GM21717 (cell line): ENCODE results near the gene CMC2.
A peak's percentile ranks its signal among the peaks of the same experiment; 100 is the strongest.

Source experiments
- ATAC-seq: cut with Tn5 transposase; IDR thresholded peaks from one replicate; pipeline ENCODE4 v1.9.1; 2021; ENCODE audit warnings: mild to moderate bottlenecking, moderate library complexity; ENCODE audit not compliant: unreplicated experiment

CMC2 gene

DNA sequence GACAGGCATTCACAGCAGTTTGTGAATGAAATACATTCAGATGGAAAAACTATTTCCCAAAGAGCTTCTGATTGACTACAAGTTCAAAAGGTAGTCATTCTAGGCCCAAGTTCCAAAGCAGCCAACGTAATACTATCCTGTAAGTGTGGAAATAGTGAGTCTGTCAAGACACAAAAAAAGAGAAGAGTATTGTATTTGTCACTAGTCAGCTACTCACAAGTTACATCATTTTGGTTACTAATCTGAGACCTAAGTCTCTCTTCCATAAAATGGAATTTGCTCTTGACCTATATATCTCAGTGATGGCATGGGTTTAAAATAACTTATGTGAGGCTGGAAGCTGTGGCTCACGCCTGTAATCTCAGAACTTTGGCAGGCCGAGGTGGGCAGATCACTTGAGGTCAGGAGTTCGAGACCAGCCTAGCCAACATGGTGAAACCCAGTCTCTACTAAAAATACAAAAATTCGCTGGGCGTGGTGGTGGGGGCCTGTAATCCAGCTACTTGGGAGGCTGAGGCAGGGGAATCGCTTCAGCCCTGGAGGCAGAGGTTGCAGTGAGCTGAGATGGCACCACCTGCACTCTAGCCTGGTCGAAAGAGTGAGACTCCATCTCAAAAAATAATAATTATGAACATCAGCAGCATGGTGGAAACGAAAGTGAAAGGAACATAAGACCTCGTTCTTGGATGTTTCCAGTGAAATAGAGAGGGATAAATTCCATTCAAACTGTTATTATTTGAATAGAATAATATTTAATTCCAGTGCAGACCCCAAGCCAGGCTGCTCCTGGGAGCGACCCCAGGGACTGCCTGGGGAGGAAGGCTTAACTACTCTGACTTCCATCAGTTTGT, 2.9 kb downstream of the CMC2 start:
- ATAC-seq, result no peak

DNA sequence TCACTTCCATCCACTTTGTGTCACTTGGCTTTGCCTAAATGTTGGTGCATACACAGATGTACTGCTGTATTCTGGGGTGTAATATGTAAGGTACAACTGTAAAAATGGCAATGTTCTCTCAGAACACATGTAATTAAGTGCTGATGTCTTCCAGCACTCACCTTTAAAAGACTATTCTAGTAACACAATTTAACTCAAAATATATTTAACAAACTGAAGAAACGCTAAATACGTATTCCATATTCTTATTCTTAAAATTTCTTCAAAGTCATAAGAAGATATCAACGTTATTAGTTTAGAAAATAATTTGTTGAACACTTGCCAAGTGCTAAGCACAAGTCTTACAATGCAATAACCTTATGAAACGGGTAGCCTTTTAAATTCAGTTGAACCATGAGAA, 3.6 kb downstream of the CMC2 start:
- ATAC-seq, result no peak

DNA sequence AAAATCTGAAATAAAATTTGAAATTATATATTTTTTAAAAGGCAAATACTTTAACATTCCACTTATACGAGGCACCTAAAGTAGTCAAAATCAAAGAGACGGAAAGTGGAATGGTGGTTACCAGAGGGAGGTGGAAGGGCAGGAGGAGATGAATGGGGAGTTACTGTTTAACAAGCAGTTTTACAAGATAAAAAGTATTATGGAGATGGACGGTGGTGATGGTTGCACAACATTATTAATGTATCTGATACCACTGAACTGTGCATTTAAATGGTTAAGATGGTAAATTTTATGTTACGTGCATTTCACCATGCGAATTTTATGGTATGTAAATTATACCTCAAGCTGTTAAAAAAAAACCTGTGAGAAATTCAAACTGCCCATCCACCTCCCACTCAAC, 5.4 kb downstream of the CMC2 start:
- ATAC-seq, result no peak

DNA sequence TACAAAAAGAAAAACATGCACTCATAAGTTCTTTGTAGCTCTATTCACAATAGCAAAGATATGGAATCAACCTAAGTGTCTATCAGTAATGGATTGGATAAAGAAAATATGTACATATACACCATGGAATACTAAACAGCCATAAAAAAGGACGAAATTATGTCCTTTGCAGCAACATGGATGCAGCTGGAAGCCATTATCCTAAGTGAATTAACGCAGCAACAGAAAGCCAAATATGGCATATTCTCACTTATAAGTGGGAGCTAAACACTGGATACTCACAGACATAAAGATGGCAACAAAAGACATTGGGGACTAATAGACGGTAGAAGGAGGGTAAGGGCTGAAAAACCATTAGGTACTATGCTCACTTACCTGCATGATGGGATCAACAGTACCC, 5.8 kb downstream of the CMC2 start:
- no peak for ATAC-seq

DNA sequence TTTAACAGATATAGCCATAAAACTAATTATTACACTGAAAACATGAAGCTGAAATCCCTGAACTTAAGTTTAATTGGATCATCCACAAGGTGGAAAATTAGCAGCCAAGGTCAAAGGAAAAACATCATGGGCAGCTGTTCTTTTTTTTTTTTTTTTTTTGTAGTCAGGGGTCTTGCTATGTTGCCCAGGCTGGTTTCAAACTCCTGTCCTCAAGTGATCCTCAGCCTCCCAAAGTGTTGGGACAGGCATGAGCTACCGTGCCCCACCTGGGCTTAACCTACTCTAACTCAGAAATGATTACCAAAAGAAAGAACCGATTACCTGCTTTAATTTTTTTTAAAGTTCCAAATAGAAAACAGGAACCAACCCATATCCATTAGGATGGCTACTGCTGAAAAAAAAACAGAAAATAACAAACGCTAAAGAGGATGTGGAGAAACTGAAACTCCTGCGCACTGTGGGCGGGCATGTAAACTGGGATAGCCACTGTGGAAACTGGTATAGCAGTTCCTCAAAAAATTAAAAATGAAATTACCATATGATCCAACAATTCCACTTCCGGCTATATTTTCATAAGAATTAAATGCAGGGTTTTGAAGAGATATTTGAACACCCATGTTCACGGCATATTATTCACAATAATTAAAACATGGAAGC, 8.6 kb downstream of the CMC2 start:
- no peak for ATAC-seq

DNA sequence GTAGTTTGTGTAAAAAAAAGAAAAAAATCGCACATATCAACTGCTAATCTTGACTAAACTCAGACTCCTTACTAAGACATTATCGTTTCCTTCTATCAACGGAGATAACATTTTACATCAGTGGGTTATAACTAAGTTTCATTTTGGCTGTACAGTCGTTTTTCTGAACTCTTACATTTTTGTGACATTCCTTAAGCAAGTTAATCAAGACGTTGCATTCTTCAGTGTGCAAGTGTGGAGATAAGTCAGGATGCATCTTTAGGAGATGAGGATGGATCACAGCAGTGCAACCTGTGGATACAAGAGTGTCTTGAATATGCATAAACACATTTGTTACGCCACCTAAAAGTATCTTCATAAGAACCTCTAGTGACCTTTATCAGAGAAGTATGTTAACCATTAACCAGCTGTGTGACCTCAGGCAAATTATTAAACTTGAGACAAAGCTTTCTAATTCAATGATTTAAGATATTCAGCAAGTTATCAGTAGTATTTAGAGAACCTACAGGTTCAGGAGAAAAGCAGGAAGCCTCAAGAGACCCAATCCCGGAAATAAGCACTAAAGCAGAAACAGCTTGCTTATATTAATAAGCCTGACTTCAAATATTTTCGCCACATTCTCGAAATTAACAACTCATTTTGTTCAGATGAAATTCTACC, 9.4 kb downstream of the CMC2 start:
- ATAC-seq, result peak; percentile 47

DNA sequence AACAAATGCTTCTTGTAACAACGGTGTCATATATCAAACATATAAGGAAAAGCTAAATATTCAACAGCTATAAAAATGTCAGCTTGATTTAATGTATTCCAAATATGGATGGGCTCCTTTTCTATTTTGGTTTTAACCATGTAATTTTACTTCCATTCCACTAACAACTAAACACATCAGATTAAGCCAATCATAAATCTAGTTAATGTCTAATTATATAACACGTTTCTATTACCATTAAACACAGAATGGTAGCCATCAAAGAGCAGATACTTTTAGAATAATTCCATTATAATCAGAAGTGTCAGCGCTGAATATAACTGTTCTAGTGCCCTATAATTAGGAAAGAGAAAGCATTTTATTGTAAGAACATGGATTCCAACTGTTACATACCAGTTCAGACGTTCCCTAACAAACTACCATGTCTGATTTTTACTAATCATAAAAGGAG, 10.0 kb downstream of the CMC2 start:
- peak; percentile 28 for ATAC-seq

DNA sequence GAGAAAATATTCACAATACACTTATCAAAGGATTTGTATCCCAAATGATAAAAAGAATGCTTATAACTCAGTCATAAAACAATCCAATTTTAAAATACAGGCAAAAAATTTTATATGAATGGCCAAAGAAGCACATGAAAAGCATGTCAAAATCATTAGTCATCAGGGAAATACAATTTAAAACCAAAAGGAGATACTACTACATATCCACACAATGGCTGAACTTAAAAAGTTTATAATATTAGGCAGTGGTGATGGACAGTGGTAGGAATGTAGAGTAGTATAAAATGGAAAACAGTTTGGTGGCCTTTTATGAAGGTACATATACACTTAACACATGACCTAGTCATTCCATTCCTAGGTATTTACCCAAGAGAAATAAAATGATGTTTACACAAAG, 12.2 kb downstream of the CMC2 start:
- no peak for ATAC-seq

DNA sequence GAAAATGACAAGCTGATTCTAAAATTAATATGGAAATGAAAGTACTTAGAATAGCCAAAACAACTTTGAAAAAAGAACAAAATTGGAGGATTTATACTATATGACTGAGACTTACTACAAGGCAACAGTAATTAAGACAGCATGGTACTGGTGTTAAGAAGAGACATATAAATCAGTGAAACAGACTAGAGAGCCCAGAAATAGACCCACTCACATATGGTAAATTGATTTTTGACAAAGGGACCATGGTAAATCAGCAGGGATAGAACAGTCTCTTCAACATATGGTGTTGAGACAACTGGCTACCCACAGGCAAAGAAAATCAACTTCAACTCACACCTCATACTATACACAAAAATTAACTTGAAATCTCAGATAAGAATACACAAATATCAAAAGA, 12.9 kb downstream of the CMC2 start:
- no peak for ATAC-seq

DNA sequence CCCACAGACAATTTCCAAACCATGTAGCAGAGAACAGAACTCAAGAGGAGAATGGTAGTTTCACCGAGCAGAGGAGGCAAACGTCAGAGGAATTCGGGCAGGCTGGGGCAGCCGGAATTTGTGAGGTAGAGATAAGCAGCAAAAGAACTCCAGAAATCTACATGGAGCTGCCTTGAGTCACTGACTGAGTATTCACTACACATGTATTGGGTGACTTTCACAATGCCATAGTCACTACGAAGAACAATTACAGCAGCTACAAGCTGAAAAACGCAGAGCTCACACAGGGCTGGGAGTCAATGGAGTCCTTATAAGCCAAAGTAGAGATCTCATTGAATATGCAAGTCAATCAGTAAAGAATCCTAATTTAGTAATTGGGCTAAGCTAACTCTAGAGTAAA, 13.4 kb downstream of the CMC2 start:
- no peak for ATAC-seq

DNA sequence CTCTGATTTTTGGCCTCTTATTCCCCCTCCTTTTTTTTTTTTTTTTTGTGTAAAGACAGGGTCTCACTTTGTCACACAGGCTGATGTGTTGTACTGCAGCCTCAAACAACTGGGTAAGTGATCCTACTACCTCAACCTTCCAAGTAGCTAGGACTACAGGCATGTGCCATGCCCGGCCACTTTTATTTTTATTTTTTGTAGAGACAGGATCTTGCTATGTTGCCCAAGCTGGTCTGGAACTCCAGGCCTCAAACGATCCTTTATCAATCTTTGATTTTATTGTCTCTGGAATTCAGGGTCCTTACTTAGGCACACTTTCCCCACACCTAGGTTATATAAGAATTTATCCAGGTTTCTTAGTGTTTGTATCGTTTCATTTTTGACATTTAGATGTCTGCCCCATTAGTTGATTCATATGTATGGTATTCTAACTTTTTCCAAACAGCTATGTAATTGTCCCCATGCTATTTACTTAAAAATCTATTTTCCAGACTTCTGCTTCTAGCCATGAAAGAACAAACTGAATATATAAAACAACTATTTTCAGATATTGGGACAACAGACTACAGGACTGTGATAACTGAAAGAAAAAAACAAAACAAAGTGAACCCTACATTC, 13.9 kb downstream of the CMC2 start:
- no peak for ATAC-seq

DNA sequence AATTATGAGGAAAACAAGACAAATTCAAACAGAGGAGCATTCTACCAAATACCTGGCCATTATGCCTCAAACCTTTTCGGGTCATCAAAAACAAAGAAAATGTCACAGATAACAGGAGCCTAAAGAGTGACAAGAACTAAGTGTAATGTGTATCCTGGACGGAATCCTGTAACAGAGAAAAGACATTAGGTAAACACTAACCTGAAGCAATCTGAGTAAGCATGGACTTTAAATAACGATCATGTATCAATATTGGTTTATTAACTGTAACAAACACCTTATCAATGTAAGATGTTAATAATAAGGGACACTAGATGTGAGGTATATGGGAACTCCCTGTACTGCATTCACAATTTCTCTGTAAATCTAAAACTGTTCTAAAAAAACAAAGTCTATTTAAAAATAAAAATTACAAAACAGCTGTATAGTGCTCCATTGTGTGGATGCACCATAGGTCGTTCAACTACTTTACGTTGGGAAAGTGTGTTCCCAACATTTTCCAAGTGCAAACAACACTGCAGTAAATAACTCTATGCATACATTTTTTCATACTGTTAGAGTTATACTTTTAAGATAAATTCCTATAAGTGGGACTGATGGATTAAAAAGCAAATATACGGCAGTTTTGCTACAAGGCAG, 14.8 kb downstream of the CMC2 start:
- ATAC-seq, result no peak

DNA sequence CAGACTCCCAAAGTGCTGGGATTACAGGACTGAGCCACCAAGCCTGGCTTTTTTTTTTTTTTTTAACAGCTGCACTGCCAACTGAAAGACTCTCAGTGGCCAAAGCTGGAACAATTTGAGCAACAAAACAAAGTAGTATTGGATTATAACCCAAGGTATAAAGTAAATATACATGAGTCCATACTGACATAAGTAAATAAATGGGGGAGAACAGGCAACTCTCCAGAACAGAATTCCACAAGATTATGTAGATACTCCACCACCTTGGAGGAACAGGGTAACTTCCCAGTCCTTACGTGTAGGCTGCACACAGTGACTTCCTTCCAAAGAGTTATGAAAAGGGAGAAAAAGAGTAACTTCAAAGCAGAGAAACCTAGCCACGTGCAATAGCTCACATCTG, 15.7 kb downstream of the CMC2 start:
- no peak for ATAC-seq

DNA sequence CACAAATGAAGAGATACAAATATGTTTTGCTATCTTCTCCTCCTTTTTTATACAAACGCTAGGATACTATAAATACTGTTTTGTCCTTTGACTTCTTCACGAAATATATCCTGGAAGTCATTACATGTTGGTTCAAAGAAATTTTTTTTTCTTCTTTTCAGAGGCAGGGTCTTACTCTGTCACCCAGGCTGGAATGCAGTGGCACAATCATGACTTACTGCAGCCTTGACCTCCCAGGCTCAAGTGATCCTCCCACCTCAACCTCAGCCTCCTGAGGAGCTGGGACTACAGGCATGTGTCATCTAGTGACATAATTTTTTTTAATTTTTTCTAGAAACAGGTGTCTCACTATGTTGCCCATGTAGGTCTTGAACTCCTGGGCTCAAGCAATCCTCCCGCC, 16.1 kb downstream of the CMC2 start:
- ATAC-seq, result no peak

DNA sequence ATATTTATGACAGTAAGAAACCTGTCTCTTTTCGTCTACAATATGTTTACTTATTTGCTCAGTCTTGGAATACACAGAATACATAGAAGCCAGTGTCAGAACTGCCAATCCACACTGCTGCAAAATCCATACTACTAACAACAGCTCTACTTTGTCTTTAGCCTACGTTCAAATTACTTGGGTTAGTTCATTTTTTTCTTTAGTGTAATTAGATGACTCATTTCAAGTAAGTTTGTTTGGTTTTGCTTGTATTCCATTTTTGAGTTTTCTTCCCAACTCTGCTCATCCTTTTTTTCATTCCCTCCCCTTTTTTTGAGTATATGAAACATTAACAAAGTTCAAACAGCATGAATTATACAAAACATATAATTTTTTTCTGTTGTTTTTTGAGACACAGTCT, 16.9 kb downstream of the CMC2 start:
- no peak for ATAC-seq

DNA sequence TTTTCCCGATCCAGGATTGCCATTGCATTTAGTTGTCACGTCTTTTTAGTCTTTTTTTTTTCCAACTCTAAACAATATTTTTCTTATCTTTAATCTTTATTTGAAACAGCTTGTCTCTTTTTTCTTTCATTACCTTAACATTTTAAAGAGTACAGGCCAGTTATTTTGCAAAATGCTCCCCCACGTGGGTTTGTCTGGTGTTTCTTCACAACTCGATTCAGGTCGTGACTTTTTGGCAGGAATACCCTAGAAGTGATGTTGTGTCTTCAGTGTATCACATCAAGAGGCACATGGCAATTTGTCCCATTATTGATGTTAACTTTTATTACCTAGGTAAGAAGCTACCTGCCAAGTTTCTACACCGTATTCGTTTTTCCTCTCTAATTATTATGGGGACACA, 17.9 kb downstream of the CMC2 start:
- no peak for ATAC-seq

DNA sequence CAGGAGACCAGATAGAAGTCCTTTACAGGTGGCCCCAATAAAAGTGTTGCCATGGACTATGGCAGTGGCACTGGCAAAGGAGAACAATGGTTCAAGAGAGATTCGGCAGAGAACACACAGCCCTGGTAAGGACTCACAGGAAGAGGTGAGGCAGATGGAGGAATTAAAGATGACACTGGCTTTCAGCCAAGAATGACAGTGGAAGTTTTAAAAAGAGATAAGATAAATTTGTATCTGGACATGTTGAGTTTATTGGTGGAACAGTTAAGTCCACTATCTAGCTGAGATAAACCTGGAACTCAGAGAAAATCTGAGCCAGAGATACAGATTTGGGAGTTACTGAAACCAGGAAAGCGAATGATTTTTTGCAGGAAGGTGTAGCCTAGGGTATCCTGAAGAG, 20.1 kb downstream of the CMC2 start:
- ATAC-seq, result no peak

DNA sequence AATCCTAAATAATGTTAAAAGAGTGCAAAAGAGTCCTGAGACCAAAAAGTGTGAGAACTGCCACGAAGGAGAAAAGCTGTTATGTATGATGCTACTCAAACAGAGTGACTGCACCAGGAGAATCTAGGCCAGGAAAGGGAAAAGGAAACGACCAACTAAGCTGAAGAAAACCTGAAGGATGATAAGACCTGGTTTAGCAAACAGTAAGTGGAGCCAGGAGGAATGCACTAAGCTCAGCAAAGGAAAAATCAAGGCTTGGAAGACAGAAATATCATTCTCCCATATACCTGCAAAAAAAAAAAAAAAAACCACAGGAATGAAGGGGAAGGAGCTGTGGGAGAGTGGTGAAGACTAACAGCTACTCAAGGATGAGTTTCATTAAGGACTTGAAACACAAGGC, 21.1 kb downstream of the CMC2 start:
- ATAC-seq, result no peak

DNA sequence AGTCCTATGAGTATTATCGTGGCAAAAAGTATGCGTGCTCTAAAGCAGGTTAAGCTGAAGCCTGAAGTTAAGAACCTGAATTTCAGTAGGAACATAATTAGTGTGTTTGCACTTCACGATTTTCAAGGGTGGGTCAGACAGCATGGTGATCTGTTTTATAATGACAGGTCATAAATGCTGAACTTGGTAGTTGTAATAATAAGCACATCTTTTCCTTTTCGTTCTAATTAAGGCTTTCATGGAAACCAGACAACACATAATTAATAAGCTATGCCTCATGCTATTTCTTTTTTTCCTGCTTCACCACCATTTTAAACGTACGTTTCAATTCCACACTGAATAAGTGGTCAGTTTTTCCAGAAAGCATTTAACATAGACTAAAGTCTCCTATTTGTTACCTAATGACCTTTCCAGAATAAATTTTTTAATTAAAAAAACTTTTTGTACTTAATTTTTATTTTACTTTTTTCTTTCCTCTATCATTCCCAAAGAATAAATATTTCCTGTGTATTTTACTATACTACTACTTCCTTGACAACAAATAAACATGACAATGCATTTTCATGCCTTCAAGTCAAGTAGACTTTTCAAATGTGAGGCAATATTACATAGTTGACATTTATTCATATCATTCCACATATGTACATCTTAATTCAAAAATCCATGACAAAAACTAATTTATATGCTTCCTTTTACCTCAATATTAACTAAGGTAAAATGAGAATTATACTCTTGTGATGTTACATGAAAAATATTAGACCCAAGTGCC, 22.4 kb downstream of the CMC2 start:
- no peak for ATAC-seq

DNA sequence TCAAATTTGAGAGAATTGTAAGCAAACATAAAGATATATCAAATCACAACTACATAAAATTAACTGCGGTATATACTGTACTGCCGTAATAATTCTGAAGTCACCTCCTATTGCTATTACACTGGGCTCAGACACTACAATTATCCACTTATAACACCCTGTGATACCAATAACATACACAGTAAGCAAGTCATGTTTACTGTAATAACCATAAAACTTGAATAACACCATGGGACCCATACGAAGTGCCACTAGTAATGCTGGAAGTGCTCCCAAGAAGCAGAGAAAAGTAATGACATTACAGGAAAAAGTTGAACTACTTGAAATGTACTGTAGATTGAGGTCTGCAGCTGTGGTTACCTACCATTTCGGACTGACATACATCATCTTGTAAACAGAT, 24.0 kb downstream of the CMC2 start:
- no peak for ATAC-seq
